A673 (cell line): ENCODE results near the gene SLC6A6. TPM values are rescaled to one million over a fixed set of nuclear protein-coding genes. Genes with fewer than 3 reads are reported as not detected.

ENCODE experiments used
- BruUV-seq: library from RNA; stranded (reverse); fragments of 400-500 nt; replicated peaks from 2 replicates; lab custom pipeline; 2021; lab: Mats Ljungman, UMichigan
- CTCF ChIA-PET: fragments of 300-600 bp; sonication (Branson Sonifier 250); formaldehyde crosslinking; loops from one replicate; lab custom pipeline; 2022; ENCODE audit warnings: antibody characterized with exemption; lab: Charles Lee
- POLR2A ChIA-PET: fragments of 300-600 bp; sonication (Branson Sonifier 250); formaldehyde crosslinking; loops from one replicate; lab custom pipeline; 2022; ENCODE audit warnings: antibody characterized with exemption; ENCODE audit not compliant: low non-redundant PET; lab: Charles Lee
- DNase-seq: peaks from one replicate; pipeline ENCODE4 v3.0.0-alpha.2; 2015; ENCODE audit warnings: low spot score
- H3K27ac ChIP-seq: fragments of 200-600 bp; sonication (generic); 2 replicates; pipeline ENCODE4 v1.5.1; 2016; ENCODE audit warnings: mixed run types, low read depth, mild to moderate bottlenecking, mixed read lengths, antibody characterized with exemption, low read length; ENCODE audit not compliant: poor library complexity, severe bottlenecking
- H3K27me3 ChIP-seq: fragments of 200-600 bp; sonication (generic); replicated peaks from 2 replicates; pipeline ENCODE4 v1.6.1; 2017; ENCODE audit warnings: mixed run types, low read depth, mild to moderate bottlenecking, mixed read lengths, antibody characterized with exemption, low read length; ENCODE audit not compliant: insufficient read depth, poor library complexity
- H3K36me3 ChIP-seq: fragments of 200-600 bp; sonication (generic); 2 replicates; pipeline ENCODE4 v1.6.1; 2016; ENCODE audit warnings: mixed run types, mild to moderate bottlenecking, mixed read lengths, antibody characterized with exemption, low read length; ENCODE audit not compliant: insufficient read depth, poor library complexity, severe bottlenecking
- H3K4me1 ChIP-seq: fragments of 200-600 bp; sonication (generic); 2 replicates; pipeline ENCODE4 v1.6.1; 2017; ENCODE audit warnings: mixed run types, mild to moderate bottlenecking, mixed read lengths, antibody characterized with exemption, low read length; ENCODE audit not compliant: insufficient read depth, poor library complexity, severe bottlenecking
- H3K4me3 ChIP-seq: fragments of 200-600 bp; sonication (generic); 2 replicates; pipeline ENCODE4 v1.5.1; 2016; ENCODE audit warnings: low read depth, mixed run types, mild to moderate bottlenecking, mixed read lengths, low read length; ENCODE audit not compliant: poor library complexity, severe bottlenecking
- H3K9me3 ChIP-seq: fragments of 200-600 bp; sonication (generic); 2 replicates; pipeline ENCODE4 v1.6.1; 2016; ENCODE audit warnings: mixed run types, low read depth, mild to moderate bottlenecking, mixed read lengths, antibody characterized with exemption, low read length; ENCODE audit not compliant: poor library complexity, severe bottlenecking
- EZH2 ChIP-seq: fragments of 200-600 bp; sonication (generic); IDR thresholded peaks from 2 replicates; pipeline ENCODE4 v1.6.1; 2017; ENCODE audit warnings: borderline replicate concordance, low read depth, mild to moderate bottlenecking, mixed read lengths, antibody characterized with exemption, low read length; ENCODE audit not compliant: poor library complexity, severe bottlenecking
- intact Hi-C: fragments of 100-400 bp; cut with micrococcal nuclease; formaldehyde crosslinking; loops from one replicate; pipeline ENCODE4 v1.10.0; 2022; ENCODE audit not compliant: unreplicated experiment
- total RNA-seq: library from RNA; stranded (reverse); gene quantifications from 2 replicates; pipeline ENCODE4 v1.2.3, GENCODE V29; 2021
- TF ChIP-seq, protein P1 (sequence below): fragments of 300-800, 200-600 bp; sonication (generic); conservative IDR thresholded peaks from 2 replicates; pipeline ENCODE4 v1.5.1; 2017; ENCODE audit warnings: low read depth, mild to moderate bottlenecking, antibody characterized with exemption, low read length, moderate library complexity, mixed read lengths

The SLC6A6 gene
- total RNA-seq, 1 experiment from 2014 or later: 55.1 TPM

GRCh38 chr3:14516738-14517345 lies 114.4 kb downstream of the SLC6A6 start:
- Histone ChIP-seq H3K27me3 (no peaks in the 10 kb centered on the region), H3K36me3 (no peaks in the 10 kb centered on the region), H3K9me3 (no peaks in the 10 kb centered on the region), H3K4me1 (no peaks in the 10 kb centered on the region), H3K4me3 (no peak overlapping the region), H3K27ac (no peak overlapping the region)
- TF ChIP-seq, protein P1, sequence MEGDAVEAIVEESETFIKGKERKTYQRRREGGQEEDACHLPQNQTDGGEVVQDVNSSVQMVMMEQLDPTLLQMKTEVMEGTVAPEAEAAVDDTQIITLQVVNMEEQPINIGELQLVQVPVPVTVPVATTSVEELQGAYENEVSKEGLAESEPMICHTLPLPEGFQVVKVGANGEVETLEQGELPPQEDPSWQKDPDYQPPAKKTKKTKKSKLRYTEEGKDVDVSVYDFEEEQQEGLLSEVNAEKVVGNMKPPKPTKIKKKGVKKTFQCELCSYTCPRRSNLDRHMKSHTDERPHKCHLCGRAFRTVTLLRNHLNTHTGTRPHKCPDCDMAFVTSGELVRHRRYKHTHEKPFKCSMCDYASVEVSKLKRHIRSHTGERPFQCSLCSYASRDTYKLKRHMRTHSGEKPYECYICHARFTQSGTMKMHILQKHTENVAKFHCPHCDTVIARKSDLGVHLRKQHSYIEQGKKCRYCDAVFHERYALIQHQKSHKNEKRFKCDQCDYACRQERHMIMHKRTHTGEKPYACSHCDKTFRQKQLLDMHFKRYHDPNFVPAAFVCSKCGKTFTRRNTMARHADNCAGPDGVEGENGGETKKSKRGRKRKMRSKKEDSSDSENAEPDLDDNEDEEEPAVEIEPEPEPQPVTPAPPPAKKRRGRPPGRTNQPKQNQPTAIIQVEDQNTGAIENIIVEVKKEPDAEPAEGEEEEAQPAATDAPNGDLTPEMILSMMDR: no peak
- no peak for TF ChIP-seq EZH2
- no TSS peak for BruUV-seq
- ChIA-PET POLR2A (no interaction called here), CTCF (no interaction called here)
- intact Hi-C loops: no loop called here
- DNase-seq: no peak

DNA sequence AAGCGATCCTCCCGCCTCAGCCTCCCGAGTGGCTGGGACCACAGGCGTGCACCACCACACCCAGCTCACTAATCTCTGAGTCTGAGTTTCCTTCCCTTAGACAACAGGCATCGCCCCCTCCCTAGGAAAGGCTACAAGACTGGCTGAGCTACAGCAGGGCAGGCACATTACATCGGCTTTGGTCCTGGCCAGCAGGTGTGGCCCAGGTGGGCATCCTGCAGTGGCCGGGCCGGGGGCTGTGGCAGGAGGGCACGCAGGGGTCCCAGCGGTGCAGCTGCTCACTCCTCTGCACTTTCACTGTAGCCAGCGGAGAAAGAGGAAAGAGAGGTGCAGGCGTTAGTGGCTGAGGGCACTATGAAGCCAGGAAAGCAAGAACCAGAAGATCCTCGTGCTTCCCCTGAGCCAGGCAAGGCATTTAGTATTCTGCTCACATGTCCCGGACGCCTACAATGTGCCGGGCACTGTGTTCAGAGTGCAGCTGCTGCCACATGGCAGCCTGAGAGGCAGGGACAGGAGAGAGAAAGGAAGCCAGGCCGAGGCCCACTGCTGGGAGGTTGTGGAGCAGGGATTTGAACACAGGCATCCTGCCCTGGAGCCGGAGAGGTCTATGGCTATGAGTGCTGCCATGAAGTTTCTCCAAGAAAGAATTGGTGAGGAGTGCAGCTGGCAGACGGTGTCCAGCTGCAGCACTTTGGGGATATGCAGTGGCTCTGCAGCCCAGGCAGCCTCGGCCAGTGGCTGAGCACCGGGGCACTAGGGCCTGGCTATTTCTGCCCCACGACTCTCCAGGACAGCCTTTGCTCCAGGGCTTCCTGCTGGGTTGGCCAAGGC lies 115.4 kb downstream of the SLC6A6 start:
- TF ChIP-seq EZH2: no peak
- TF ChIP-seq, protein P1: no peak
- POLR2A ChIA-PET: no interaction called here
- H3K4me3 ChIP-seq: no peak overlapping the region
- H3K36me3 ChIP-seq: no peaks in the 10 kb centered on the region
- no peak overlapping the region for H3K27ac ChIP-seq
- H3K27me3 ChIP-seq: no peaks in the 10 kb centered on the region
- H3K9me3 ChIP-seq: no peaks in the 10 kb centered on the region
- no peaks in the 10 kb centered on the region for H3K4me1 ChIP-seq
- intact Hi-C loops: no loop called here
- BruUV-seq: no TSS peak
- CTCF ChIA-PET: no interaction called here
- no peak for DNase-seq

DNA sequence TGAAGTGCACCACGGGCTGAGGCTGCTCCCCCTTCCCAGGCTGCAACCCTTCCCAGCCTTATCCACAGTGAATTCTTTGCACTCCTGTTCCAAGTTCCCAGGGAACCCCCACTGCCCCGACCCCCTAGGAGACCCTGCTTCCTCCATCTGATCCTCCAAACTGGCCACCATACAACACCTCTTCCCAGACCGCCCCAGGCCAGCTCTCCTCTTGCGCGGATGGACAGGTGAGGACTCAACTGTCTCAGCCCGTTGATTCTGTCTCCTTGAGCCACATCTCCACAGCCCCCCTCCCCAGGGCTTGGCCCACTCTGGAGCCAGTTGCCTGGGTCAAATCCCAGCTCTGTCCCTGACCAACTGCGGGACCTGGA lies 116.0 kb downstream of the SLC6A6 start:
- H3K27me3 ChIP-seq: no peaks in the 10 kb centered on the region
- intact Hi-C loops: no loop called here
- BruUV-seq: no TSS peak
- H3K4me3 ChIP-seq: no peak overlapping the region
- H3K27ac ChIP-seq: no peak overlapping the region
- TF ChIP-seq EZH2: no peak
- TF ChIP-seq, protein P1: no peak
- H3K4me1 ChIP-seq: no peaks in the 10 kb centered on the region
- H3K36me3 ChIP-seq: no peaks in the 10 kb centered on the region
- H3K9me3 ChIP-seq: no peaks in the 10 kb centered on the region
- DNase-seq: no peak
- POLR2A ChIA-PET: no interaction called here
- CTCF ChIA-PET: no interaction called here
